Measurements from ENCODE around the gene FXN. TPM values are rescaled to one million over a fixed set of nuclear protein-coding genes. Genes with fewer than 3 reads are reported as not detected.

The FXN gene
- total and polyA plus RNA-seq, 2 donors from 2014 or later, result 12.9 to 21.1 TPM

DNA sequence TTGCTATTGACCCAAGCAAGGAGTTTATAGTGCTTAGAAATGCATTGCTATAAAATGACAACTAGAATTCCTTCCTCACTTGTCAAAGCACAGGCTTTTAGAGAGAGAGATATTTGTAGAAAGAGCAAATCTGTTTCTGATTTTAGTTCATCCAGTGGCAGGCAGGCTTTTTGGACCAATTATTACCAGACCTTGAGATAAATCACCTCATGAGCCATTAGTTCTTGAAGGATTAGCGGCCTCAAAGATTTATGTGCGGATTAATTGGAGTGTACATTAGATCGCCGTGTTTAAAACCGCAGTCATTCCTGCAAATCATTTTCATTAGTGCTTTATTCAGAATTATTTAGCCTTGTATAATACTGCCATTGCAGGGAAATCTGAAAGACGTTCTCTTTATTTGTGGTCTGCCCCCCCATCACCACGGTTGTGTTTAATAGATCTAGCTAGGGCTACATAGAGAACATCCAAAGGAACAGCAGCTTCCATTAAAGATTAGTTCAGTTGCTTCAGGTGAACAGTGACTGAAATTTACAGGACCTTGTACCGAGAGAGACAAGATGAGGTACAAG lies 109.7 kb downstream of the FXN start:
- H3K9me3 ChIP-seq (ENCODE audit: control insufficient read depth in 2 of 3, insufficient read depth in 1 of 3, low read length in 3 of 3), result no peaks in the 10 kb centered on the region
- H3K9ac ChIP-seq (ENCODE audit: low read length in 3 of 3), result no peak overlapping the region
- FAIRE-seq, result no peak
- H3K36me3 ChIP-seq (ENCODE audit: control insufficient read depth in 2 of 3, insufficient read depth in 3 of 3, low read length in 3 of 3), result peaks cover 0 to 5% (median 2%) of the 10 kb centered on the region in 3 donors
- H3K27me3 ChIP-seq (ENCODE audit: control insufficient read depth, insufficient read depth, low read length), result no peaks in the 10 kb centered on the region
- H3K4me3 ChIP-seq (ENCODE audit: low read length in 3 of 3), result no peak overlapping the region
- peak in 2 of 5 donors; percentile 79 to 83 for DNase-seq
- peaks cover 0 to 2% (median 0%) of the 10 kb centered on the region in 3 donors for H3K4me1 ChIP-seq (ENCODE audit: control insufficient read depth in 2 of 3, insufficient read depth in 2 of 3, low read depth in 1 of 3, low read length in 3 of 3)
- H3K27ac ChIP-seq (ENCODE audit: low read depth in 2 of 2, low read length in 2 of 2), result no peak overlapping the region
- intact Hi-C loops (cut with DNase I), result no loop called here
- TF ChIP-seq, protein P1, sequence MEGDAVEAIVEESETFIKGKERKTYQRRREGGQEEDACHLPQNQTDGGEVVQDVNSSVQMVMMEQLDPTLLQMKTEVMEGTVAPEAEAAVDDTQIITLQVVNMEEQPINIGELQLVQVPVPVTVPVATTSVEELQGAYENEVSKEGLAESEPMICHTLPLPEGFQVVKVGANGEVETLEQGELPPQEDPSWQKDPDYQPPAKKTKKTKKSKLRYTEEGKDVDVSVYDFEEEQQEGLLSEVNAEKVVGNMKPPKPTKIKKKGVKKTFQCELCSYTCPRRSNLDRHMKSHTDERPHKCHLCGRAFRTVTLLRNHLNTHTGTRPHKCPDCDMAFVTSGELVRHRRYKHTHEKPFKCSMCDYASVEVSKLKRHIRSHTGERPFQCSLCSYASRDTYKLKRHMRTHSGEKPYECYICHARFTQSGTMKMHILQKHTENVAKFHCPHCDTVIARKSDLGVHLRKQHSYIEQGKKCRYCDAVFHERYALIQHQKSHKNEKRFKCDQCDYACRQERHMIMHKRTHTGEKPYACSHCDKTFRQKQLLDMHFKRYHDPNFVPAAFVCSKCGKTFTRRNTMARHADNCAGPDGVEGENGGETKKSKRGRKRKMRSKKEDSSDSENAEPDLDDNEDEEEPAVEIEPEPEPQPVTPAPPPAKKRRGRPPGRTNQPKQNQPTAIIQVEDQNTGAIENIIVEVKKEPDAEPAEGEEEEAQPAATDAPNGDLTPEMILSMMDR (IDR thresholded peaks at IDR 0.05; ENCODE audit: borderline replicate concordance, extremely low read depth, insufficient read depth), result no peak

DNA sequence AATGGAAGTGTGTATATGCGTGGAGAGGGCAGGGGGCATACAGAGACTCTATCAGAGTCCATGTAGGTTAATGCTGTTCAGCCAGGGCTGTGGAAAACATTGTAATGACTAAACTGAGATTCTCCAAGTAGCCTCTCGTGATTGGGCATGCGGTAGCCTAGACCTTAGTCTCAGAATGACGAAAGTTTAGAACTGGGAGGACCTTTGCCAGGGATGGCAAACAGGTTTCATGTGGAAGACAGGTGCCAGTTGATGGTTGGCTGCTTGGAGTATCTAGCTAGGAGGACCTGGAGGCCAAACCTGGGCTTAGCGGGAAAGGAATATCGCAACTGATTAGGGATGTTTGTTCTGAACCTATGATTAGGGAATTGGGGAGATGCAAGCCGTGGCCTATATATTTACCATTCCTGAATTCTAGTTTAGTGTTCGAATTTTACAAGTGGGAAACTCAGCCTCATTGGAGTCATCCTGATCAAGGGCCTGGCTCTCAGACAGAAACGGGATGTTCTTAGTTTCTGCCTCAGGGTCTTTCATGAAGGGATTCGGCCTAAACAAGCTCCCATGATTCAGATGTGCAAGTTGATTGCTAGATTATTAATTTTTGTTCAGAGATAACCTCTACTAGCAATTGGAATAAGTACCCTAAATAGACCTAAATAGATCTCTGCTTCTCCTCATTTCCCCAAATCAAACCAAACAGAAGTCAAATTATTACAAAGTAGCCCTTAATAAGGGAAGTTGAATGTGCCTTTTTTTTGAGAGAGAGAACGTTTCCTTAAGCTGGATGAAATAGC lies 111.7 kb downstream of the FXN start:
- H3K36me3 ChIP-seq (ENCODE audit: control insufficient read depth in 2 of 3, insufficient read depth in 3 of 3, low read length in 3 of 3), result peaks cover 0 to 12% (median 4%) of the 10 kb centered on the region in 3 donors
- no peak for DNase-seq
- intact Hi-C loops (cut with DNase I), result no loop called here
- H3K4me1 ChIP-seq (ENCODE audit: control insufficient read depth in 2 of 3, insufficient read depth in 2 of 3, low read depth in 1 of 3, low read length in 3 of 3), result peaks cover 0 to 6% (median 2%) of the 10 kb centered on the region in 3 donors
- H3K9me3 ChIP-seq (ENCODE audit: control insufficient read depth in 2 of 3, insufficient read depth in 1 of 3, low read length in 3 of 3), result no peaks in the 10 kb centered on the region
- TF ChIP-seq, protein P1 (IDR thresholded peaks at IDR 0.05; ENCODE audit: borderline replicate concordance, extremely low read depth, insufficient read depth), result no peak
- H3K27me3 ChIP-seq (ENCODE audit: control insufficient read depth, insufficient read depth, low read length), result no peaks in the 10 kb centered on the region
- FAIRE-seq, result no peak
- no peak overlapping the region for H3K27ac ChIP-seq (ENCODE audit: low read depth in 2 of 2, low read length in 2 of 2)
- no peak overlapping the region for H3K9ac ChIP-seq (ENCODE audit: low read length in 3 of 3)
- no peak overlapping the region for H3K4me3 ChIP-seq (ENCODE audit: low read length in 3 of 3)

DNA sequence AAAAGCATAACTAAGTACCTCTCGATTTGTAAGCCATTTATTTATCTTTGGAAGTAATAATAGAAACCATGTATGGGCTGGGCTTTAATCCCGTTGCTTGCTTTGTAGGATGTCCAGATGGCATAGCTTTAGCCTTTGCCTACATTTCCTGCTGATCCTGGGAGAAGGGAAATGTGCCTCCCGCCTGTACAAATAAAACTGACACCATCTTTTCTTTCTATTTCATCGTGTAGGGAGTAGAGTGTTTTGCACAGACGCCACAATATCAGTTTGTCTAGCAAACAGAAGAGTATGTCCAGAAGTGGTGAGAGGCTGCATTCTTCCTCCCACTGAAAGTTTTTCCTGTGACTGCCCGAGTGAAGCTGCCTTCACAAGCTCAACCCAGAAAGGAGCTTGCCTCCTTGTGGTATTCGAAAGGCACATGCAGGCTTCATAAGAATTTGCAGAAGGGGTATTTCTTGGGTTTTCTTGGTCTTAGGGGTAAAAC lies 113.8 kb downstream of the FXN start:
- Histone ChIP-seq H3K27me3 (ENCODE audit: control insufficient read depth, insufficient read depth, low read length) (no peaks in the 10 kb centered on the region), H3K9me3 (ENCODE audit: control insufficient read depth in 2 of 3, insufficient read depth in 1 of 3, low read length in 3 of 3) (no peaks in the 10 kb centered on the region), H3K9ac (ENCODE audit: low read length in 3 of 3) (no peak overlapping the region), H3K27ac (ENCODE audit: low read depth in 2 of 2, low read length in 2 of 2) (no peak overlapping the region), H3K4me3 (ENCODE audit: low read length in 3 of 3) (peak overlapping the region in 1 of 3 donors; percentile 26), H3K36me3 (ENCODE audit: control insufficient read depth in 2 of 3, insufficient read depth in 3 of 3, low read length in 3 of 3) (peaks cover 0 to 14% (median 4%) of the 10 kb centered on the region in 3 donors), H3K4me1 (ENCODE audit: control insufficient read depth in 2 of 3, insufficient read depth in 2 of 3, low read depth in 1 of 3, low read length in 3 of 3) (peaks cover 0 to 7% (median 5%) of the 10 kb centered on the region in 3 donors)
- FAIRE-seq (no peak), DNase-seq (peak in 2 of 5 donors; percentile 42 to 76)
- TF ChIP-seq, protein P1 (IDR thresholded peaks at IDR 0.05; ENCODE audit: borderline replicate concordance, extremely low read depth, insufficient read depth), result peak; percentile 12
- intact Hi-C loops (cut with DNase I), result no loop called here

Other genes with a start within 250 kb of the FXN start
- not detected for gene PRKACG, start 21.6 kb upstream of the FXN start, total RNA-seq
- not detected for gene PRKACG, start 21.6 kb upstream of the FXN start, polyA plus RNA-seq (ENCODE audit: insufficient read depth, low read depth, low replicate concordance)
- gene TJP2, start 138.5 kb downstream of the FXN start, total RNA-seq, result 148 TPM
- 35.9 TPM for gene TJP2, start 138.5 kb downstream of the FXN start, polyA plus RNA-seq (ENCODE audit: insufficient read depth, low read depth, low replicate concordance)

Measured in kidney (tissue), 14 donors.